ENCODE data around the gene VPS37D.

DNA sequence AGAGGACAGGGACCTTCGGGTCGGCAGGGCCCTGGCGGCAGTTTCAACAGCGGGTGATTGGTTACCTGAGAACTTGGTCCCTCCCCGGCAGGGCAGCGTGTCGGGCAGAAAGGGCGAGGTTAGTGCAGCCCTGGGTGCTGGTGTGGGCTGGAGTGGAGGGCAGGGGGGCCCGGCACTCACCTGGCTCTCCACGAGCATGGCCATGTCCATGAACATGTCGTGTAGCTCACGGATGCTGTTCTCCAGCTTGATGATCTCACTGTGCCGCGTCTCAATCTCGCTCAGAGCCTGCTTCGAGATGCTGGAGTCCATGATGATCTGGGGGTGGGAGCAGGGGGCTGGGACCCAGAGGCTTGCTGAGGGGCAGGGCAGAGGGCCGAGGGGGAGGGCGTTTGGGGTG, 35.0 kb downstream of the VPS37D start:
- TF ChIP-seq, protein P1, sequence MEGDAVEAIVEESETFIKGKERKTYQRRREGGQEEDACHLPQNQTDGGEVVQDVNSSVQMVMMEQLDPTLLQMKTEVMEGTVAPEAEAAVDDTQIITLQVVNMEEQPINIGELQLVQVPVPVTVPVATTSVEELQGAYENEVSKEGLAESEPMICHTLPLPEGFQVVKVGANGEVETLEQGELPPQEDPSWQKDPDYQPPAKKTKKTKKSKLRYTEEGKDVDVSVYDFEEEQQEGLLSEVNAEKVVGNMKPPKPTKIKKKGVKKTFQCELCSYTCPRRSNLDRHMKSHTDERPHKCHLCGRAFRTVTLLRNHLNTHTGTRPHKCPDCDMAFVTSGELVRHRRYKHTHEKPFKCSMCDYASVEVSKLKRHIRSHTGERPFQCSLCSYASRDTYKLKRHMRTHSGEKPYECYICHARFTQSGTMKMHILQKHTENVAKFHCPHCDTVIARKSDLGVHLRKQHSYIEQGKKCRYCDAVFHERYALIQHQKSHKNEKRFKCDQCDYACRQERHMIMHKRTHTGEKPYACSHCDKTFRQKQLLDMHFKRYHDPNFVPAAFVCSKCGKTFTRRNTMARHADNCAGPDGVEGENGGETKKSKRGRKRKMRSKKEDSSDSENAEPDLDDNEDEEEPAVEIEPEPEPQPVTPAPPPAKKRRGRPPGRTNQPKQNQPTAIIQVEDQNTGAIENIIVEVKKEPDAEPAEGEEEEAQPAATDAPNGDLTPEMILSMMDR (IDR thresholded peaks at IDR 0.05; ENCODE audit: insufficient read depth, low read length, poor library complexity, severe bottlenecking) = no peak
- TF ChIP-seq EZH2phosphoT487 (conservative IDR thresholded peaks at IDR 0.05; ENCODE audit: low read length) = no peak

All from SU-DHL-6 (cell line).